Right lobe of liver (tissue), 4 donors: ENCODE data around the gene KLHL2.
"Not testable (repeated sequence)": the region's sequence is repeated elsewhere in the genome, so short reads cannot be mapped to it uniquely, and the experiment has no call there.

Experiments
- POLR2A ChIP-seq: fragments of 450-650 bp; IDR thresholded peaks from one replicate; pipeline ENCODE4 v1.6.1; 2017; ENCODE audit warnings: antibody characterized with exemption, mild to moderate bottlenecking
- TF ChIP-seq, protein P1 (sequence below), 4 donors: fragments of 200-600 bp in 3 of 4; fragments of 450-650 bp in 1 of 4; IDR thresholded peaks; one replicate each; pipeline versions ENCODE4 v1.5.1 to v1.8.0; 2016 to 2022; ENCODE audit warnings: antibody characterized with exemption in 4 of 4, mild to moderate bottlenecking in 2 of 4
- donor health status: DM: no; HTN: no; CAD: no.
- donor health status: DM: no; HTN: no; CAD: no.
- donor health status: DM: no; HTN: yes; CAD: no.

DNA sequence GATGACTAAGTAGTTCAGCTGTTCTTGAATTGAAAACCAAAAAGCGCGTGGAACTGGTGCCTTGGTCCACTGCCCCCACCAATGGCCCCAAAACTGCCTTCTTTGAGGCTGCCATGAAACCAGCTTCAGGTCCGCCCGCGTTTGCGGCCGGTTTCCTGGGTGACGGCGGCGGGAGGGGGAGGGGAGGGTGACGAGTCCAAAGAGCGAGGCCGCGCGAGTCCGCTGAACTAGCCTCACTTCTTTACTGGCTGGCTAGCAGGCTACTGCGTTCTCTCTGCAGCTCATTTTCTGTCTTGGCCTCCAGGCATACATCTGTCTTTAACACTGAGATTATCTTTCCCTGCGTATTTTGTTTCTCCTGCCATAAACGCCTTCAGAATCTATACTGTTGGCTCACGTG, 72.2 kb downstream of the KLHL2 start:
- TF ChIP-seq, protein P1, sequence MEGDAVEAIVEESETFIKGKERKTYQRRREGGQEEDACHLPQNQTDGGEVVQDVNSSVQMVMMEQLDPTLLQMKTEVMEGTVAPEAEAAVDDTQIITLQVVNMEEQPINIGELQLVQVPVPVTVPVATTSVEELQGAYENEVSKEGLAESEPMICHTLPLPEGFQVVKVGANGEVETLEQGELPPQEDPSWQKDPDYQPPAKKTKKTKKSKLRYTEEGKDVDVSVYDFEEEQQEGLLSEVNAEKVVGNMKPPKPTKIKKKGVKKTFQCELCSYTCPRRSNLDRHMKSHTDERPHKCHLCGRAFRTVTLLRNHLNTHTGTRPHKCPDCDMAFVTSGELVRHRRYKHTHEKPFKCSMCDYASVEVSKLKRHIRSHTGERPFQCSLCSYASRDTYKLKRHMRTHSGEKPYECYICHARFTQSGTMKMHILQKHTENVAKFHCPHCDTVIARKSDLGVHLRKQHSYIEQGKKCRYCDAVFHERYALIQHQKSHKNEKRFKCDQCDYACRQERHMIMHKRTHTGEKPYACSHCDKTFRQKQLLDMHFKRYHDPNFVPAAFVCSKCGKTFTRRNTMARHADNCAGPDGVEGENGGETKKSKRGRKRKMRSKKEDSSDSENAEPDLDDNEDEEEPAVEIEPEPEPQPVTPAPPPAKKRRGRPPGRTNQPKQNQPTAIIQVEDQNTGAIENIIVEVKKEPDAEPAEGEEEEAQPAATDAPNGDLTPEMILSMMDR (IDR thresholded peaks at IDR 0.05): not testable (repeated sequence)
- TF ChIP-seq POLR2A: not testable (repeated sequence)
